ENCODE measurements around the gene MRPL24.

The MRPL24 gene

GRCh38 chr1:156721535-156721934 is 19.4 kb downstream of the MRPL24 start:
- no peaks in the 10 kb centered on the region for H3K27me3 ChIP-seq (ENCODE audit: insufficient read depth, poor library complexity, severe bottlenecking)
- TF ChIP-seq CTCF (IDR thresholded peaks at IDR 0.05; ENCODE audit: insufficient read depth, low read length) (no peak), REST (IDR thresholded peaks at IDR 0.05; ENCODE audit: insufficient replicate concordance, low read depth) (no peak), SPI1 (IDR thresholded peaks at IDR 0.05; ENCODE audit: borderline replicate concordance, low read depth) (no peak), GABPA (IDR thresholded peaks at IDR 0.05; ENCODE audit: low read depth) (no peak), POLR2AphosphoS5 (IDR thresholded peaks at IDR 0.05; ENCODE audit: low read depth) (no peak)
- no peak overlapping the region for H3K4me3 ChIP-seq (replicated peaks; ENCODE audit: insufficient read depth, low read length)
- H3K27ac ChIP-seq (replicated peaks), result no peak overlapping the region
- no peak for DNase-seq (ENCODE audit: low read depth in 1 of 2, low spot score in 1 of 2)

GRCh38 chr1:156721131-156721530 is 19.8 kb downstream of the MRPL24 start:
- no peak for TF ChIP-seq CTCF (IDR thresholded peaks at IDR 0.05; ENCODE audit: insufficient read depth, low read length)
- no peak for TF ChIP-seq REST (IDR thresholded peaks at IDR 0.05; ENCODE audit: insufficient replicate concordance, low read depth)
- no peak for TF ChIP-seq SPI1 (IDR thresholded peaks at IDR 0.05; ENCODE audit: borderline replicate concordance, low read depth)
- TF ChIP-seq POLR2AphosphoS5 (IDR thresholded peaks at IDR 0.05; ENCODE audit: low read depth), result no peak
- TF ChIP-seq GABPA (IDR thresholded peaks at IDR 0.05; ENCODE audit: low read depth), result no peak
- DNase-seq (ENCODE audit: low read depth in 1 of 2, low spot score in 1 of 2), result no peak
- no peak overlapping the region for H3K4me3 ChIP-seq (replicated peaks; ENCODE audit: insufficient read depth, low read length)
- no peaks in the 10 kb centered on the region for H3K27me3 ChIP-seq (ENCODE audit: insufficient read depth, poor library complexity, severe bottlenecking)
- no peak overlapping the region for H3K27ac ChIP-seq (replicated peaks)

- no peak overlapping the region for H3K27ac ChIP-seq (replicated peaks)
- DNase-seq (ENCODE audit: low read depth in 1 of 2, low spot score in 1 of 2), result no peak
- H3K27me3 ChIP-seq (ENCODE audit: insufficient read depth, poor library complexity, severe bottlenecking), result no peaks in the 10 kb centered on the region
- H3K4me3 ChIP-seq (replicated peaks; ENCODE audit: insufficient read depth, low read length), result no peak overlapping the region
- no peak for TF ChIP-seq SPI1 (IDR thresholded peaks at IDR 0.05; ENCODE audit: borderline replicate concordance, low read depth)
These were observed 23.5 kb downstream of the MRPL24 start for GRCh38 chr1:156717351-156717750.

GRCh38 chr1:156714830-156715229 is 26.1 kb downstream of the MRPL24 start:
- Histone ChIP-seq H3K27me3 (ENCODE audit: insufficient read depth, poor library complexity, severe bottlenecking) (no peaks in the 10 kb centered on the region), H3K4me3 (replicated peaks; ENCODE audit: insufficient read depth, low read length) (no peak overlapping the region), H3K27ac (replicated peaks) (no peak overlapping the region)
- no peak for DNase-seq (ENCODE audit: low read depth in 1 of 2, low spot score in 1 of 2)
- TF ChIP-seq POLR2AphosphoS5 (IDR thresholded peaks at IDR 0.05; ENCODE audit: low read depth) (no peak), GABPA (IDR thresholded peaks at IDR 0.05; ENCODE audit: low read depth) (no peak), SPI1 (IDR thresholded peaks at IDR 0.05; ENCODE audit: borderline replicate concordance, low read depth) (no peak), CTCF (IDR thresholded peaks at IDR 0.05; ENCODE audit: insufficient read depth, low read length) (no peak), REST (IDR thresholded peaks at IDR 0.05; ENCODE audit: insufficient replicate concordance, low read depth) (no peak)

Measured in HL-60 (cell line).